Embryonic facial prominence (tissue), 1 donor: ENCODE data around the gene SBSN.

ENCODE experiments used
- DNase-seq: peaks from one replicate; pipeline ENCODE4 v3.0.0-alpha.2; 2016; ENCODE audit errors: extremely low spot score

SBSN gene

GRCh38 chr19:35533201-35533821 lies 5.2 kb upstream of the SBSN start, which contains the start of gene GAPDHS:
Gene GAPDHS, plus strand, starts transcription at chr19:35533456. Its CDS starts 72 bp downstream, at chr19:35533528.
- no peak for DNase-seq

GRCh38 chr19:35531291-35531690 lies 3.2 kb upstream of the SBSN start:
- no peak for DNase-seq

- DNase-seq = no peak
These were observed 1.4 kb upstream of the SBSN start for GRCh38 chr19:35529241-35530218.

GRCh38 chr19:35525873-35526272 lies 2.2 kb downstream of the SBSN start:
- no peak for DNase-seq

- no peak for DNase-seq
These were observed 3.8 kb downstream of the SBSN start for GRCh38 chr19:35524181-35524837.

GRCh38 chr19:35522745-35523327 lies 5.3 kb downstream of the SBSN start:
- DNase-seq = no peak

GRCh38 chr19:35521124-35521743 lies 6.9 kb downstream of the SBSN start:
- DNase-seq = no peak

- DNase-seq = no peak
These were observed 8.8 kb downstream of the SBSN start for GRCh38 chr19:35519291-35519690.

- no peak for DNase-seq
These were observed 9.8 kb downstream of the SBSN start for GRCh38 chr19:35518313-35518712.

GRCh38 chr19:35517342-35517741 lies 10.8 kb downstream of the SBSN start:
- DNase-seq = no peak

- no peak for DNase-seq
These were observed 11.8 kb downstream of the SBSN start for GRCh38 chr19:35516310-35516709.

- no peak for DNase-seq
These were observed 13.8 kb downstream of the SBSN start for GRCh38 chr19:35514282-35514809.

GRCh38 chr19:35513628-35514281 lies 14.4 kb downstream of the SBSN start, which contains the start of gene DMKN:
Gene DMKN, minus strand, starts transcription at chr19:35513649. Its CDS starts 174 bp downstream, at chr19:35513475.
- DNase-seq = no peak

GRCh38 chr19:35512831-35513627 lies 15.1 kb downstream of the SBSN start:
- DNase-seq = no peak

GRCh38 chr19:35511337-35511736 lies 16.8 kb downstream of the SBSN start:
- DNase-seq = no peak

GRCh38 chr19:35510626-35510964 lies 17.5 kb downstream of the SBSN start:
- no peak for DNase-seq

GRCh38 chr19:35509861-35510625 lies 18.1 kb downstream of the SBSN start:
- no peak for DNase-seq

GRCh38 chr19:35509018-35509652 lies 19.0 kb downstream of the SBSN start:
- DNase-seq = no peak

GRCh38 chr19:35508129-35508528 lies 20.0 kb downstream of the SBSN start:
- no peak for DNase-seq
